Measurements from ENCODE around the gene PLXNA4.

PLXNA4 gene

DNA sequence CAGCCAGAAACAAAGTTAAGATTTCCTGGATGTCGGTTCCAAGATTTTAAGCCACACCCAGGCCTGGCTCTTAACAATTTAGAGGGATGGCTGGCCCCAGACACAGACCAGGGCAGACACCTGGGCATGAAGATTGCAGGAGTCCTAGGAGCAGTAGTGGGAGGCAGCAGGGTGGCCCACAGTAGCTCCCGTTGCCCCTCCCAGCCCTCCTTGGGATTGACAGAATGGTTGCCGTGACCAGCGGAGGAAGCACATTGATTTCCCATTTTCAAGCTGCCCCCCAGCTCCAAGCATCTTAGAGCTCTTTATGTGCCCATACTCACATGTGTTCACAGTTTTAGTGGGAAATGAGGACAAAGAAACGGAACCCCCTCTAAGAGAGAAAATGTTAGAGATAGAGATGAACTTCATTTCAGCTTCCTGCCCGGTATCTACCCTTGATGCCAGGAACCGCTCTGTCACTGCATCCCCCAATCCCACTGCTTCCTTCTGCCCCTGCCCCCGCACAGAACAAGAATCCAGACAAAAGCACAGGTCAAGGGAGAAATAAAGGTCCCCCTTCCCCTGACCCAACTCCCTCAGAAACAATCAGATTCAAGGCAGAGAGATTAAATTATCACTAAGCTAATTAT, 101.1 kb downstream of the PLXNA4 start:
- no peaks in the 10 kb centered on the region; a peak in 1 of 22 replicates for H4K20me1 ChIP-seq
- no peaks in the 10 kb centered on the region for H3K36me3 ChIP-seq
- no peak overlapping the region for H3K27ac ChIP-seq
- H3K9ac ChIP-seq, result no peak overlapping the region
- no peak overlapping the region for H3K4me3 ChIP-seq
- no peak overlapping the region for H3K4me2 ChIP-seq
- TF ChIP-seq Cebpa-rat (IDR thresholded peaks at IDR 0.05), result no peak
- peaks cover 0 to 19% (median 10%) of the 10 kb centered on the region in 11 experiments; a peak in 9 of 22 replicates for H3K27me3 ChIP-seq
- no peaks in the 10 kb centered on the region for H3K9me3 ChIP-seq (replicated peaks in 1 of 11)
- H3K4me1 ChIP-seq, result no peaks in the 10 kb centered on the region

DNA sequence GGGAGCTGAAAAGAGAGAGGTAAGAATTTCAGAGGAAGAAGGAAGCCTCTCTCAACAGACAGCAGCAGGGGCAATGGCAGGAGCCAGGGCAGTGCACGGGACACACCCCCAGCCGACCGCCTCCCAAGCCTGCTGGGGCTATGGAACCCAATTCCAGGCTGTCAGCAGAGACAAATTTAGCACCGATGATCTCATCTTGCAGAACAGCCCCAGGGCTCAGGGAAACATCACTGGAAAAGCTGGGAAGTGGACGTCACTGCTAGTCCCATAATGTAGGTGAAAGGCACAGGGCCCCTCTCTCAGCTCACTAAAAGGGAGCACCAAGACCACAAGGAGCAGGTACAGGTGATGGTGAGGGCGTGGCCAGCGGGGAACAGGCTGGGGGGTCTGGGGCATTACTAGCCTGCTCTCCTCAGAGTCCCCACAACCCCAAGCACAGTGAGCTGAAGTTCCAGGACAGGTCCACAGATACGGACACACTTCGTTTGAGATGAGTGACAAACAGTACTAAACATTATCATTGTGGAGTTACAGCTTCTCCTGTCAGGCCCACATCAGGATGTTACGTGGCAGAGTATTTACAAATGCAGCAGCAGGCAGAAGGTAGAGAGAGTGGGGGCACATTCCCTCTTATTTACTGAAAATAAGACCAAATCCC, 103.7 kb downstream of the PLXNA4 start:
- H3K4me2 ChIP-seq, result no peak overlapping the region
- TF ChIP-seq Cebpa-rat (IDR thresholded peaks at IDR 0.05), result no peak

DNA sequence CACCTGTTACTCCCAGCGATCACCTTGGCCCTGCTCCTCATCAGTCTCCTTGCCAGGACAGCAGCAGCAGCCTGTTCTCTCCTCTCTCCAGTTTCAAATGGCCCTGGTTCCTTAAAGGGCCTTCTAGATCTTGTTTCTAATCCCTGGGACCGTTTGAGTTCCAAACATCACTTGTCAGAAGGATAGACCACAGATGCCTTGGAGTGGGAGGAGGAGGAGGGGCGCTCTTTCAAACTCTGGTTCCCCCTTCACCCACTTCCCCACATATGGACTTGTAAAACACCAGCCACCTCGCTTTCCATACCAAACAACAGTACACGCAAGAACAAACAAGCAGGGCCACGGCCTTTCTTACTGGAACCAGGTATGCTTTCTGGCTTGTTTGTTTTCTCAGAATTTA, 104.8 kb downstream of the PLXNA4 start:
- H3K9me3 ChIP-seq (replicated peaks in 1 of 11), result no peaks in the 10 kb centered on the region
- H3K4me1 ChIP-seq, result peaks cover 0 to 8% (median 0%) of the 10 kb centered on the region in 10 experiments; a peak in 3 of 20 replicates
- peaks cover 0 to 19% (median 10%) of the 10 kb centered on the region in 11 experiments; a peak in 9 of 22 replicates for H3K27me3 ChIP-seq
- no peak overlapping the region for H3K9ac ChIP-seq
- H4K20me1 ChIP-seq, result no peaks in the 10 kb centered on the region; a peak in 1 of 22 replicates
- TF ChIP-seq Cebpa-rat (IDR thresholded peaks at IDR 0.05), result no peak
- H3K4me2 ChIP-seq, result no peak overlapping the region
- H3K36me3 ChIP-seq, result no peaks in the 10 kb centered on the region
- no peak overlapping the region for H3K4me3 ChIP-seq
- no peak overlapping the region for H3K27ac ChIP-seq

More for the DNA sequence above, 103.7 kb downstream of the PLXNA4 start:
- no peak overlapping the region for H3K4me3 ChIP-seq
- H3K9ac ChIP-seq, result no peak overlapping the region
- H3K36me3 ChIP-seq, result no peaks in the 10 kb centered on the region
- H4K20me1 ChIP-seq, result no peaks in the 10 kb centered on the region; a peak in 1 of 22 replicates
- H3K9me3 ChIP-seq (replicated peaks in 1 of 11), result no peaks in the 10 kb centered on the region
- peaks cover 0 to 19% (median 10%) of the 10 kb centered on the region in 11 experiments; a peak in 9 of 22 replicates for H3K27me3 ChIP-seq
- H3K4me1 ChIP-seq, result peaks cover 0 to 8% (median 0%) of the 10 kb centered on the region in 10 experiments; a peak in 3 of 20 replicates
- H3K27ac ChIP-seq, result no peak overlapping the region

DNA sequence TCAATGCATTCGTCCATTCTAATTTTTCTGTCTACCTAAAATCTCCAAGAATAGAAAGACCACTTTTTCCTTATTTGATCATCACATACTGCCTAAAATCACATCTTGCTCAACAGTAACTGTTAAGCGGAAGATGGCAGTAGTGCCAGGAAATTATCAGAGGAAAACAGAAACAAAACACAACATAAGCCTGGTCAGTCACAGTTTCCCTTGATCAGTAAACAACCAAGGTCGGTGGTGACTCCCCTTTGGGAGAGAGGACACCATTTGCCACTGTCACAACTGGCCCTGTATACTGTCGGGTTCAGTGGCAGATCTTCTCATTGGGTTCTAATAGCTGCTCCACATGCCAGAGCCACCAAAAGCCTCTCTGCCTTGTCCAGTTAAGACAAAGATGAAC, 106.6 kb downstream of the PLXNA4 start:
- no peaks in the 10 kb centered on the region for H3K36me3 ChIP-seq
- H3K9ac ChIP-seq, result no peak overlapping the region
- H4K20me1 ChIP-seq, result no peaks in the 10 kb centered on the region; a peak in 1 of 22 replicates
- H3K4me3 ChIP-seq, result no peak overlapping the region
- H3K27ac ChIP-seq, result no peak overlapping the region
- H3K4me1 ChIP-seq, result peaks cover 0 to 8% (median 0%) of the 10 kb centered on the region in 10 experiments; a peak in 3 of 20 replicates
- TF ChIP-seq Cebpa-rat (IDR thresholded peaks at IDR 0.05), result no peak
- H3K27me3 ChIP-seq, result peaks cover 0 to 6% (median 0%) of the 10 kb centered on the region in 11 experiments; a peak in 1 of 22 replicates
- H3K4me2 ChIP-seq, result peak overlapping the region in 1 of 11 experiments; percentile 23; a peak in 2 of 22 replicates
- H3K9me3 ChIP-seq (replicated peaks in 1 of 11), result no peaks in the 10 kb centered on the region

DNA sequence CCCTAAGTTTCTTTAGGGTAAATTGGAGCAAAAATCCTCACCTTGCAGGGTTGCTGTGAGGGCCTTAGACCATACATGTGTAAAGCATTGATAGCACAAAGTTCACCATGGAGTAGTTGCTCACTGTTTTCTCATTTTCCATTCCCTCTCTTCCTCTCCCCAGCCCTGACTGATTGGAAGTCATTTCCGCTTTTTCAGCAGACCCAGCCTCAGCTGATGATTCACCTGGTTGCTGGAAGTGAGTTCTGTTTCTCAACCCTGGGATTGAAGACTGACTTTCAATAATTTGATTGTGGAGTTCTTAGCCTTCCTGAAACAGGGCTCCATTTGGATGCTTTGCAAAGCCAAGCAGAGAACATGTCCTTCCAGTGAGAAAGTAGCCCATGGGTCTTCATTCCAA, 107.0 kb downstream of the PLXNA4 start:
- Histone ChIP-seq H3K4me2 (peak overlapping the region in 1 of 11 experiments; percentile 23; a peak in 2 of 22 replicates), H3K4me3 (no peak overlapping the region), H3K9me3 (replicated peaks in 1 of 11) (no peaks in the 10 kb centered on the region), H3K36me3 (no peaks in the 10 kb centered on the region), H3K4me1 (peaks cover 0 to 8% (median 0%) of the 10 kb centered on the region in 10 experiments; a peak in 3 of 20 replicates), H4K20me1 (no peaks in the 10 kb centered on the region; a peak in 1 of 22 replicates), H3K27ac (no peak overlapping the region), H3K9ac (no peak overlapping the region), H3K27me3 (0 out of 22 replicates have a peak, but pooled peaks cover 0 to 1% (median 0%) of the 10 kb centered on the region in 11 experiments)
- no peak for TF ChIP-seq Cebpa-rat (IDR thresholded peaks at IDR 0.05)

DNA sequence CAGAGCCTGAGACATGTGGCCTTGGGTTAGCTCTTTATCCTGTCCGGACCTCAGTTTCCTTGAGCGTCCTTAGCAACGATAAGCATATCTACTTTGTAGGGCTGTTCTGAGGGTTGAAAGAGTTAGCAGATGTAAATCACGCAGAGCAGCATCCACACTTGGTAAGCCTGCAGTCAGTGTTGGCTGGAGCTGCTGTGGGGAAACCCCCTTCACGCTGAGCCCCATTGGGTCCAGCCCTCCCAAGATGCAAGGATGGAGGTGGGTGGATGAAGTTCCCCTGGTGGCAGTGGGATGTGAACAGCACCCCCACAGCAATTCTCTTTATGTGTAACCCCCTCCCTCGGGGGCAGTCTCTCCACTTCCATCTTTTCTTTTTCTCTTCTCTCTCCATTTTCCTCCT, 109.9 kb downstream of the PLXNA4 start:
- TF ChIP-seq Cebpa-rat (IDR thresholded peaks at IDR 0.05), result no peak
- Histone ChIP-seq H3K27ac (no peak overlapping the region), H3K9me3 (replicated peaks in 1 of 11) (no peaks in the 10 kb centered on the region), H3K4me1 (peaks cover 0 to 18% (median 4%) of the 10 kb centered on the region in 10 experiments; a peak in 9 of 20 replicates), H4K20me1 (no peaks in the 10 kb centered on the region), H3K4me3 (no peak overlapping the region), H3K4me2 (no peak overlapping the region), H3K27me3 (no peaks in the 10 kb centered on the region), H3K9ac (no peak overlapping the region), H3K36me3 (no peaks in the 10 kb centered on the region)

DNA sequence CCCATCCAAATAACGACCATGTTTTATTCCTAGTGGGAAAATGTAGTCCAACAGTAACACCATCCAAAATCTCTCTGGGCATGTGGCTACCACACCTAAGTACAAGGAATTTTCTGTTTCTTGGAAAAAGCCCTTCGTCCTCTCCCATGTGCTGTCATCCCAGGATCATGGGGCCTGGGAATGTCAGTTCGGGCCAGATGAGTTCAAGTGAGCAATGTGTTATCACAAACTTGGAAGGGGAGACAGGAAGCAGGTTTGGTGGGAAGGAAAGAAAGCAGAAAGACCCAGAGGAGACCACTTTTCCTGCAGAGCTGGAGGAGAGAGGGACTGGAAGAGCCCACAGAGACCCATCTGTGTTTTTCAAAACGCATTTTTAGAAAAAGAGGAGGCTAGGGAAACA, 110.8 kb downstream of the PLXNA4 start:
- Histone ChIP-seq H3K4me2 (no peak overlapping the region), H3K9me3 (replicated peaks in 1 of 11) (no peaks in the 10 kb centered on the region), H3K4me3 (no peak overlapping the region), H3K36me3 (no peaks in the 10 kb centered on the region), H3K4me1 (peaks cover 0 to 21% (median 8%) of the 10 kb centered on the region in 10 experiments; a peak in 10 of 20 replicates), H3K9ac (no peak overlapping the region), H4K20me1 (no peaks in the 10 kb centered on the region), H3K27ac (no peak overlapping the region), H3K27me3 (no peaks in the 10 kb centered on the region)
- TF ChIP-seq Cebpa-rat (IDR thresholded peaks at IDR 0.05), result no peak

DNA sequence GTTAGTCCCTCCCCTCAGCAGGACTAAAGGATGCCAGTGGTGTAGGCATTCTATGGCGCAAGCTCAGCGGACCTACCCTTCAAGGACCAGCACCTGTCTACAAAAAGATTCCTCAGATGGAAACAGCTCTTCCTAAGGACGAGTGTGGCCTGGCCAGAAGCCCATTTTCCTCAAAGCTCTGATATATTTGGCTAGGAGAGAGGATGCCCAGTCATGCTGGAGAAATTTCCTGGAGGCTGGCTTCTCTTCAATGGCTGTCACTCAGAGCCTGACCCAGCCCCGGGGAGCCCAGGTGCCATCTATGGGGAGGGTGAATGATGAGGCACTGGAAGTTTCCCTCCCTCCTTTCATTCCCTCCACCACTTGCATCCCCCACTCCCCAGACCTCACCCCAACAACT, 111.5 kb downstream of the PLXNA4 start:
- peaks cover 0 to 21% (median 10%) of the 10 kb centered on the region in 10 experiments; a peak in 10 of 20 replicates for H3K4me1 ChIP-seq
- no peaks in the 10 kb centered on the region for H3K27me3 ChIP-seq
- H3K36me3 ChIP-seq, result no peaks in the 10 kb centered on the region
- no peaks in the 10 kb centered on the region for H4K20me1 ChIP-seq
- H3K27ac ChIP-seq, result no peak overlapping the region
- TF ChIP-seq Cebpa-rat (IDR thresholded peaks at IDR 0.05), result no peak
- H3K4me2 ChIP-seq, result no peak overlapping the region
- no peaks in the 10 kb centered on the region for H3K9me3 ChIP-seq (replicated peaks in 1 of 11)
- no peak overlapping the region for H3K4me3 ChIP-seq
- no peak overlapping the region for H3K9ac ChIP-seq

DNA sequence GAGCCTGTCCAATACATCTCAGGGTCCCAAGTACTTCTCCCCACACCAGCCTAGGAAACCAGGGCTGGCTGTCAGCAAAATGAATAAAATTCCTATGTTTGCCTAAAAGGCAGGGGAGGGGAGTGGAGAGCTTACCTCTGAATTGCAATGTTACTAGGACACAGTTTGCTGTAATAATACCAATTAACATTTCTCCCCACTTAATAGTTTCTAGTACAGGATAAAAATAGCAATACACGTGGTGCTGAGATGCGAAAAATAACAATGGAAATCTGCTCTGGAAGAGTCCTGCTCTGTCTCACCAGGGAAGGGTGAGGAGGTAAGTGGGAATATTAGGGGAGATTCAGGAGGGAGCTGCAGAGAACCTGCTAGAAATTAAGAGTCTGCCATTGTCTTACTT, 112.3 kb downstream of the PLXNA4 start:
- Histone ChIP-seq H3K9ac (no peak overlapping the region), H3K4me1 (peaks cover 5 to 17% (median 11%) of the 10 kb centered on the region in 10 experiments; a peak in 13 of 20 replicates), H4K20me1 (no peaks in the 10 kb centered on the region), H3K4me2 (peak overlapping the region in 4 of 11 experiments; percentile 4 to 20 (median 16); a peak in 5 of 22 replicates), H3K9me3 (replicated peaks in 1 of 11) (no peaks in the 10 kb centered on the region), H3K4me3 (no peak overlapping the region), H3K27ac (no peak overlapping the region), H3K27me3 (no peaks in the 10 kb centered on the region), H3K36me3 (no peaks in the 10 kb centered on the region)
- TF ChIP-seq Cebpa-rat (IDR thresholded peaks at IDR 0.05), result no peak
